Hematopoietic multipotent progenitor cell treated with erythropoietin and hydrocortisone succinate and interleukin-3 and kit ligand, for 4 days (in vitro differentiated cells): ENCODE results near the gene AP3S2.
"Not testable (repeated sequence)": the region's sequence is repeated elsewhere in the genome, so short reads cannot be mapped to it uniquely, and the experiment has no call there.

Experiments
- DNase-seq: peaks from one replicate; pipeline ENCODE4 v3.0.0-alpha.2; 2015

The AP3S2 gene

GRCh38 chr15:89797678-89798201 is 96.1 kb downstream of the AP3S2 start:
- DNase-seq, result no peak

- DNase-seq, result no peak
Observed at GRCh38 chr15:89795996-89796395, 97.8 kb downstream of the AP3S2 start.

GRCh38 chr15:89794627-89795241 is 99.1 kb downstream of the AP3S2 start:
- no peak for DNase-seq

DNA sequence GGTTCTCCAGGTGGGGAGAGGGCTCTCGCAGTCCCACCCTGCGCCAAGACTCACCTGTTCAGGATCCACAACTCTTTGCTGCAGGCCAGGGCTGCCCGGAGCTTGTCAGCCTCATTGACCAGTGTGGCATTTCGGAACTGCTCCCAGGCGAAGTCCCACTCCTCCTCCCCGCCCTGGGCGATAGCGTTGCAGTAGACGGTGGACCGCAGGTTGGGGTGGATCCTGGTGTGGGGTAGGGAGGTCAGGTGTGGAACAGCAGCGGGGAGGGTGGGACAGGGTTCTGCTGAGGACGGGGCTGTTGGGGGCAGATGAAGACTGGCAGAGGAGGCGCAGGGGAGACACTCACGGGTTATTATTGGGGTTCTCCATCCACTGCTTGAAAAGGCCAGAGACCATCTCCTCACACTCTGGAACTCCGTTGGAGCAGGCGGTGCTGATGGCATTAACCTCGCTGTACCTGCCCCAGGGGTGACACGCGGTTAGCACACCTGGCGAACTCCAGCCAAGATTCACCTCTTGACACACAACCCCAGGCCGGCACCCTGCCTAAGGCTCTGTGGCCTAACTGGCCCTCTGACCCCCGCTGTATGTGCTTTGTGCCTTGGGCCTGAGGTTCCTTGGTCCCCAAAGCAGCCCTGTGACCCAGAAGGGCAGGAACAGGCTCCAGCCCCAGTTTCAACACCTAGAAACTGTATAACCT is 101.5 kb downstream of the AP3S2 start:
- no peak for DNase-seq

DNA sequence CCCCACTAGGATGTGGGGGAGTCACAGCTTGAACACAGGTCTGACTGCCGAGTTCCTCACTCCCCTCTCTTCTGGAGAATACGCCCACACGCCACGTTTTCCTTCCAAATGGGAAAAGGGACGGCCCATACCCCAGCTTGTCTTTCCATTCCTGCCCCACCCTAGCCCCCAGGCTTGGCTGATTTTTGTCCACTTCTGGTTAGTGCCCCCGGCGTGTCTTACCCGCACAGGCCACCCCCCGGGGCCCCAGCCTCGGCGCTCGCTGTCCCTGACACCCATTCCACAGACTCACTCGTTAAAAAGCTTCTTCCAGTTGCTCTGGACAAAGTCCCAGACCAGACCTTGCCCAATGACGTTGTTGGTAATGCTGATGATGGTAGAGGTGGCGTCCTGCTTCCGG is 103.1 kb downstream of the AP3S2 start:
- DNase-seq, result no peak

DNA sequence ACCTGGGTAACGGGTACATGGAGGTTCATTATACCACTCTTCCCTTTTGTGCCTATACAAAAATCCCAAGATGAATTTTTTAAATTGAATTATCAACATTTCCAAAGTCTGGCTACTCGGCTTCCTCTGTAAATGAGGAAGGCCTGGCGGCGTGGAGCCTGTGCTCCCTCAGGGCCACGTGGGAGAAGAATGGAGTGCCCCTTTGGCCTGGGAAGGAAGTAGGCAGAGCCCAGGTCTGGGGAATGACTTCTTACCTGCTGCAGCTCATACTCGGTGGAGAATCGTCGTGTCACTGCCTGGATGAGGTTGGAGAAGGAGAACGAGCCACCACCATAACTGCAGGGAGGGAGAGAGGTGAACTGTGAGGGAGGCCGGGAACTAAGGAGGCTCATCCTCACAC is 103.6 kb downstream of the AP3S2 start:
- no peak for DNase-seq

GRCh38 chr15:89788585-89788984 is 105.2 kb downstream of the AP3S2 start:
- DNase-seq, result not testable (repeated sequence)

- DNase-seq, result no peak
Observed at GRCh38 chr15:89787944-89788343, 105.8 kb downstream of the AP3S2 start.

- DNase-seq, result no peak
Observed at GRCh38 chr15:89785774-89786140, 108.0 kb downstream of the AP3S2 start.

GRCh38 chr15:89785064-89785773 is 108.6 kb downstream of the AP3S2 start:
- no peak for DNase-seq

DNA sequence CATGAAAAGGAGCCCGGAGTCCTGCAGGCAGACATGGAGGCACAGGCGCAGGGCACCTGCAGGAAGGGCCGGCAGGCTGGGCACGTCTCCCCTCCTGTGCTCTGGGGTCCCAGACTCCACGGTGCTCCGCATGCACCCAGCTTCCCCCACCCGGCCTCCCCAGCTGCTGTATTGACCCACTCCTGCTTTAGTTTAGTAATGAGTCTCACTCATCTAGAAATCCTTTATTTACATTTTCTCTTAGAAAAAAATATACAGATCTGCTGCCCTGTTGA is 109.2 kb downstream of the AP3S2 start:
- DNase-seq, result no peak

- no peak for DNase-seq
Observed at GRCh38 chr15:89783861-89784685, 109.7 kb downstream of the AP3S2 start.

DNA sequence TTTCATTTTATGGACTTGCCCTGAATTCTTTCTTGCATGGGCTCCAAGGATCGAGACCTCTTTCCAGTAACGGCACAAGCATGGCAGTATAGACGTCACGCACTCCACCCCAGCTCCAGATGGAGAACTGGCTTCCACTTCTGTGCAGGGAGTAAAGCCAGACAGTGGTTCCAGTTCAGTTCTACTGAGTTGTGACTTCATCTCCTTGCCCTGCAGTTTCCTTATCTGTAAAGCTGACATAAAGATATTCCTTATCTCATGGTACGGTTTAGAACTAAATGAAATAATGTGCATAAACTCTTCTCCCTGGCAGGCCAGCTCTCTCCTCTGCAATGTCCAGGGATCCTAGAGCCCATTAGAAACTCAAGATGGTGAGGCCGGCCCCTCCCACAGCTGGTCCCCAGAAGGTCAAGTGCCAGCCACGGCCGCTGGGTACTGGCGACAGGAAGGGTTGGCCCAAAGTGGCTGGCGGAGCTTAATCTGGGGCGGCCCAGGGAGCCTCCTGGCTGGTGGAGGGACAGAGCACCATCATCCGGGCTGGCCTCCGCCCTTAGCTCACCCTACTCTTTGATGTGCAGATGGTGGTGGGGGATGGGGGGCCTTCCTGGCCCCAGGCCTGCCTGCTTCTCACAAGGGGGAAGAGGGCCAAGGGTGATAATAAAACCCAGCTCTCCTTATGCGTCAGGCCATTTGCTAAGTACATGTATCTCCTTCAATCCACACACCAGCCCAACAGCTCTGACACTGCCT is 110.5 kb downstream of the AP3S2 start:
- peak; percentile 87 for DNase-seq

DNA sequence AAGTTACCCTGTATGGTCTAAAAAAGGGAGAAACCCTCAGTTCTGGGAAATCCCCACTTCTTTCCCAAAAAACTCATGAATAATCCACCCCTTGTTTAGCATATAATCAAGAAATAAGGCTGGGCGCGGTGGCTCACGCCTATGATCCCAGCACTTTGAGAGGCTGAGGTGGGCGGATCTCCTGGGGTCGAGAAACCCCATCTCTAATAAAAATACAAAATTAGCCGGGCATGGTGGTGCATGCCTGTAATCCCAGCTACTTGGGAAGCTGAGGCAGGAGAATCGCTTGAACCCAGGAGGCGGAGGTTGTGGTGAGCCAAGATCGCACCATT is 111.2 kb downstream of the AP3S2 start:
- DNase-seq, result not testable (repeated sequence)

DNA sequence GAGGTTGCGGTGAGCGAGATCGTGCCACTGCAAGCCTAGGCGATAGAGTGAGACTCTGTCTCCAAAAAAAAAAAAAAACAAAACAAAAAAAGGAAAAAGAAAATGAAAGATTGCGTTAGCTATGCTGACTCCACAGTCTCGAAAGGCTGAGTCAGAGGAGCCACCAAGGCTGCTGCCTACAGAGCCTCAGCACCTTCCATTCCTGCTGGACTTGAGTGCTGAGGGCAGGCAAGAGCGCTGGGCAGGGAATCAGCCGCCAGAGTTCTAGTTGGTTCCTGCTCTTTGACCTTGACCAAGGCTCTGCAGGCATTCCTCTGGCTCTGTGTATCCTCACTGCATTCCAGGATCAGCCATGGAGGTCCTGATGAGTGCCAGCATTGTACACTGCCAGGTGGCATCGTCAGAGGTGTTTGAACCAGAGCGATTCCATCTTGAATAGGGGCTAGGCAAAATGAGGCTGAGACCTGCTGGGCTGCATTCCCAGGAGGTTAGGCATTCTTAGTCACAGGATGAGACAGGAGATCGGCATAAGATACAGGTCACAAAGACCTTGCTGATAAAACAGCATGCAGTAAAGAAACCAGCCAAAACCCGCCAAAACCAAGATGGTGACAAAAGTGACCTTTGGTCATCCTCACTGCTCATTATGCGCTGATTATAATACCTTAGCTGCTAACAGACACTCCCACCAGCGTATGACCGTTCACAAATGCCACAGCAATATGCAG is 111.7 kb downstream of the AP3S2 start:
- no peak for DNase-seq

- peak; percentile 57 for DNase-seq
Observed at GRCh38 chr15:89781055-89781454, 112.7 kb downstream of the AP3S2 start.

GRCh38 chr15:89780601-89781000 is 113.2 kb downstream of the AP3S2 start:
- DNase-seq, result no peak
